Endothelial cell (in vitro differentiated cells): ENCODE results near the gene IKZF4. TPM values are rescaled to one million over a fixed set of nuclear protein-coding genes. Genes with fewer than 3 reads are reported as not detected.
"Not testable (repeated sequence)": the region's sequence is repeated elsewhere in the genome, so short reads cannot be mapped to it uniquely, and the experiment has no call there.

Experiments used
- DNase-seq: peaks from one replicate; pipeline ENCODE4 v3.0.0; 2021; ENCODE audit warnings: low spot score
- H3K27ac Mint-ChIP-seq: one replicate; pipeline ENCODE4 v1.8.0; 2021; ENCODE audit warnings: mixed read lengths, inconsistent platforms; ENCODE audit not compliant: unreplicated experiment
- H3K27me3 Mint-ChIP-seq: one replicate; pipeline ENCODE4 v1.8.0; 2021; ENCODE audit warnings: mild to moderate bottlenecking, moderate library complexity, mixed read lengths, inconsistent platforms; ENCODE audit not compliant: unreplicated experiment
- H3K36me3 Mint-ChIP-seq: one replicate; pipeline ENCODE4 v1.8.0; 2021; ENCODE audit warnings: mild to moderate bottlenecking, low read depth, mixed read lengths, inconsistent platforms; ENCODE audit not compliant: unreplicated experiment
- H3K4me1 Mint-ChIP-seq: one replicate; pipeline ENCODE4 v1.8.0; 2021; ENCODE audit warnings: mild to moderate bottlenecking, mixed read lengths, inconsistent platforms; ENCODE audit not compliant: unreplicated experiment
- H3K4me3 Mint-ChIP-seq: one replicate; pipeline ENCODE4 v1.8.0; 2021; ENCODE audit warnings: mild to moderate bottlenecking, mixed read lengths, inconsistent platforms; ENCODE audit not compliant: unreplicated experiment
- H3K9me3 Mint-ChIP-seq: one replicate; pipeline ENCODE4 v1.8.0; 2021; ENCODE audit warnings: mixed read lengths, inconsistent platforms; ENCODE audit not compliant: unreplicated experiment
- total RNA-seq: library from RNA; stranded (reverse); fragmentation: NEBNext Ultra II Directional; extraction: Animal tissue kit (Norgen Biotek cat#: 25700); gene quantifications from one replicate; pipeline ENCODE4 v1.2.1, GENCODE V29; 2021; ENCODE audit not compliant: unreplicated experiment
- TF ChIP-seq, protein P1 (sequence below): fragments of 200-600 bp; sonication (generic); IDR thresholded peaks from one replicate; pipeline ENCODE4 v1.5.0; 2021; ENCODE audit warnings: antibody characterized with exemption; ENCODE audit not compliant: unreplicated experiment

The IKZF4 gene
- total RNA-seq, 1 donor from 2014 or later, result 3.0 TPM

DNA sequence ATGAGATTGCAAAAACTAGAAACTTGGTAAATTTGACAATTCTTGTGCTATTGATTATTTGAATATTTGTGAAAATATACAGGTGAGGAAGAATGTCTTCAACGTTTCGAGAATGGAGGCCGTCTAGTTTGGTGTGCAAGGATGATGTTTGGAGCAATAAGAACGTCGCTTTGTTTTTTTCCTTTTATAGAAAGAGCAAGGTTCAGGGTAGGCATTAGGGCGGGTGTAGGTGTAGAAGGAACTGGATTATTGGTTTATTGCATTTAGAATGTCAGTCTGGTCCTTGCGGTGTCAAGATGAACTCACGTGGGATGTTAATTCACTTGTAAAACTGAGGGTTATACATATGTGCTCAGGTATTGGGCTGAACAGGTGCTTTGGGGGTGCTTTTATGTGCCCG is 22.0 kb downstream of the IKZF4 start:
- no peaks in the 10 kb centered on the region for H3K9me3 Mint-ChIP-seq
- peak overlapping the region; percentile 96 for H3K27ac Mint-ChIP-seq
- H3K27me3 Mint-ChIP-seq, result peaks cover 9% of the 10 kb centered on the region
- H3K36me3 Mint-ChIP-seq, result peaks cover 28% of the 10 kb centered on the region
- TF ChIP-seq, protein P1, sequence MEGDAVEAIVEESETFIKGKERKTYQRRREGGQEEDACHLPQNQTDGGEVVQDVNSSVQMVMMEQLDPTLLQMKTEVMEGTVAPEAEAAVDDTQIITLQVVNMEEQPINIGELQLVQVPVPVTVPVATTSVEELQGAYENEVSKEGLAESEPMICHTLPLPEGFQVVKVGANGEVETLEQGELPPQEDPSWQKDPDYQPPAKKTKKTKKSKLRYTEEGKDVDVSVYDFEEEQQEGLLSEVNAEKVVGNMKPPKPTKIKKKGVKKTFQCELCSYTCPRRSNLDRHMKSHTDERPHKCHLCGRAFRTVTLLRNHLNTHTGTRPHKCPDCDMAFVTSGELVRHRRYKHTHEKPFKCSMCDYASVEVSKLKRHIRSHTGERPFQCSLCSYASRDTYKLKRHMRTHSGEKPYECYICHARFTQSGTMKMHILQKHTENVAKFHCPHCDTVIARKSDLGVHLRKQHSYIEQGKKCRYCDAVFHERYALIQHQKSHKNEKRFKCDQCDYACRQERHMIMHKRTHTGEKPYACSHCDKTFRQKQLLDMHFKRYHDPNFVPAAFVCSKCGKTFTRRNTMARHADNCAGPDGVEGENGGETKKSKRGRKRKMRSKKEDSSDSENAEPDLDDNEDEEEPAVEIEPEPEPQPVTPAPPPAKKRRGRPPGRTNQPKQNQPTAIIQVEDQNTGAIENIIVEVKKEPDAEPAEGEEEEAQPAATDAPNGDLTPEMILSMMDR, result no peak
- no peak for DNase-seq
- H3K4me1 Mint-ChIP-seq, result peaks cover 22% of the 10 kb centered on the region
- H3K4me3 Mint-ChIP-seq, result peak overlapping the region; percentile 98

DNA sequence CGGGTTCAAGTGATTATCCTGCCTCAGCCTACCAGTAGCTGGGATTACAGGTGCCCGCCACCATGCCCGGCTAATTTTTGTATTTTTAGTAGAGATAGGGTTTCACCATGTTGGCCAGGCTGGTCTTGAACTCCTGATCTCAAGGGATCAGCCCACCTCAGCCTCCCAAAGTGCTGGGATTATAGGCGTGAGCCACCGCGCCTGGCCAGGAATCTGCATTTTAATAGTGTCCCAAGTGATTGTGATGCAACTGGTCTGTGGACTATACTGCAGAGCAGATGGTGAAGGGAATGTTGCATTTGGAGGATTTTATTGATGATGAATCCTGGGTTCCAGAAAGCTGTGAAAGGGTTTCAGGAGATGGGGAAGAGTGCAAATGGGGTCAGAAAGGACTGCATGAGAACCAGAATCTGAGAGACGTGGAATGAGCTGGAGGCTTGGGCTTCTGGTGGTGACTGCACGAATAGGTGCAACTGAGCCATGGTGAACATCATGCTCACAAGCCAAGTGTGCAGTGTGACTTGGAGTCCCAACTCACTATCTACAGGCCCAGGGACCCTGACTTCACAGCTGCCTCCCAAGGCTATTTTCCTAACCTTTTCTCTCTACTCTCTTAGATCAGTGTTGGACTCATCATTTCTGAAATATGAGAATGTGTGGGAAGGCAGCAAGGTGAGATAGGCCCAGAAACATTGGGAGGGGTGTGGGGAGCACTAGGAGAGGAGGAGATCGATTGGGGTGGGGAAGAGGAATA is 25.4 kb downstream of the IKZF4 start:
- no peak for DNase-seq
- H3K9me3 Mint-ChIP-seq, result no peaks in the 10 kb centered on the region
- peaks cover 9% of the 10 kb centered on the region for H3K27me3 Mint-ChIP-seq
- TF ChIP-seq, protein P1, result no peak
- peaks cover 28% of the 10 kb centered on the region for H3K36me3 Mint-ChIP-seq
- peak overlapping the region; percentile 31 for H3K4me3 Mint-ChIP-seq
- peaks cover 17% of the 10 kb centered on the region for H3K4me1 Mint-ChIP-seq
- H3K27ac Mint-ChIP-seq, result peak overlapping the region; percentile 53

DNA sequence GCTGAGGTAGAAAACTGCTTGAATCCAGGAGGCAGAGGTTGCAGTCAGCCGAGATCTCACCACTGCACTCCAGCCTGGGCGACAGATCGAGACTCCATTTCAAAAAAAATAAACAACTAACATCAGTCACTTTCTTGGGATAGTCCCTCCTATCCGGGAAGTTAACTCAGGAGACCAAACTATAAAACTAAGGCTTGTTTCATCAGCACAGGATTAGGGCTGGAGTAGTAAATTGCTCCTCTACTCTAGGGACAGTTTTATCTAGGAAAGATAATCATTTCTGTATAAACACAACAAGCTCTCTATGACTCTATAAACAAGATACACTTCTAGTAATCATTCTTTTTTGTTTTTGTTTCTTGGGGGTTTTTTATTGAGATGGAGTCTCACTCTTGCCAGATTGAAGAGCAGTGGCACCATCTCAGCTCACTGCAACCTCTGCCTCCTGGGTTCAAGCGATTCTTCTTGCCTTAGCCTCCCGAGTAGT is 32.6 kb downstream of the IKZF4 start:
- H3K27me3 Mint-ChIP-seq, result peaks cover 7% of the 10 kb centered on the region
- TF ChIP-seq, protein P1, result no peak

DNA sequence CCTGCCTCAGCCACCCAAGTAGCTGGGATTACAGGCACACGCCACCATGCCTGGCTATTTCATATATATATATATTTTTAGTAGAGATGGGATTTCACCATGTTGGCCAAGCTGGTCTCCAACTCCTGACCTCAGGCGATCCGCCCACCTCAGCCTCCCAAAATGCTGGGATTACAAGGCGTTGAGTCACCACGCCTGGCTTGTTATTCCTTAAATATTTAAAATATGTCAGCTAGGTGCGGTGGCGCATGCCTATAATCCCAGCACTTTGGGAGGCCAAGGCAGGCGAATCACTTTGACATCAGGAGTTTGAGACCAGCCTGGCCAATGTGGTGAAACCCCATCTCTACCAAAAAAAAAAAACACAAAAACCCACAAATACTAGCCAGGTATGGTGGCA is 39.1 kb downstream of the IKZF4 start:
- H3K36me3 Mint-ChIP-seq, H3K4me1 Mint-ChIP-seq, H3K27me3 Mint-ChIP-seq, H3K9me3 Mint-ChIP-seq, DNase-seq, H3K27ac Mint-ChIP-seq, H3K4me3 Mint-ChIP-seq: not testable (repeated sequence)

More for the DNA sequence above, 32.6 kb downstream of the IKZF4 start:
- no peaks in the 10 kb centered on the region for H3K9me3 Mint-ChIP-seq
- no peaks in the 10 kb centered on the region for H3K4me1 Mint-ChIP-seq
- no peaks in the 10 kb centered on the region for H3K36me3 Mint-ChIP-seq
- DNase-seq, result no peak
- no peak overlapping the region for H3K4me3 Mint-ChIP-seq
- H3K27ac Mint-ChIP-seq, result no peak overlapping the region

DNA sequence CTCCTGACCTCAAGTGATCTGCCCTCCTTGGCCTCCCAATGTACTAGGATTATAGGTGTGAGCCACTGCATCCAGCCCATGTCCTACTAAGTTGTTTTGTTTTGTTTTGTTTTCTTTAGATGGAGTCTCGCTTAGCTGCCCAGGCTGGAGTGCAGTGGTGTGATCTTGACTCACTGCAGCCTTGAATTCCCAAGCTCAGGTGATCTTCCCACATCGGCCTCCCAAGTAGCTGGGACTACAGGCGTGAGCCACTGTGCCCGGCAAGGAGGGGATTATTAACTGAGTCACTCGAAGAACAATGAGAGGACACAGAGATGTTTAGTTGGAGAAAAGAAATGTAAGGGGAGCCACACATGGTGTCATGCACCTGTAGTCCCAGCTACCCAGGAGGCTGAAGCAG is 41.1 kb downstream of the IKZF4 start:
- H3K36me3 Mint-ChIP-seq, result no peaks in the 10 kb centered on the region
- H3K4me3 Mint-ChIP-seq, result no peak overlapping the region
- no peaks in the 10 kb centered on the region for H3K9me3 Mint-ChIP-seq
- H3K4me1 Mint-ChIP-seq, result no peaks in the 10 kb centered on the region
- DNase-seq, result no peak
- TF ChIP-seq, protein P1, result no peak
- H3K27me3 Mint-ChIP-seq, result peaks cover under 1% of the 10 kb centered on the region
- H3K27ac Mint-ChIP-seq, result no peak overlapping the region
